GM18858 (cell line): Measurements from ENCODE around the gene NR3C1.

ENCODE experiments used
- ATAC-seq: cut with Tn5 transposase; IDR thresholded peaks from one replicate; pipeline ENCODE4 v1.9.1; 2021; ENCODE audit not compliant: unreplicated experiment

The NR3C1 gene

GRCh38 chr5:143372187-143372829, 31.2 kb downstream of the NR3C1 start:
- ATAC-seq, result no peak

GRCh38 chr5:143370440-143370839, 33.0 kb downstream of the NR3C1 start:
- no peak for ATAC-seq

DNA sequence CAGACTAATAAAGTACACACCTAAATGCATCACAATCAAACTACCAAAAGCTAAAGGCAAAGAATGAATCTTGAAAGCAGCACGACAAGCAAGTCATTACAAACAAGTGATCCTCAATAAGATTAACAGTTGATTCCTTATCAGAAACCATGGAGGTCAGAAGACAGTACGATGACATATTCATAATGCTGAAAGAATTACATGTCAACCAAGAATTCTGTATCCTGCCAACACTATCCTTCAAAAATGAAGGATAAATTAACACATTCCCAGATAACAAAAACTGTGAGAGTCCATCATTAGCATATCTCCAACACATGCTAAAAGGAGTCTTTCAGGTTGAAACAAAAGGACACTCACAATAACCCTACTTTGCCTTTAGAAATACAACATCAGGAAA, 39.4 kb downstream of the NR3C1 start:
- no peak for ATAC-seq

- no peak for ATAC-seq
Measured at GRCh38 chr5:143362664-143363227, 40.7 kb downstream of the NR3C1 start.

GRCh38 chr5:143361438-143361837, 42.0 kb downstream of the NR3C1 start:
- no peak for ATAC-seq

- no peak for ATAC-seq
Measured at GRCh38 chr5:143360755-143361154, 42.7 kb downstream of the NR3C1 start.

- peak; percentile 36 for ATAC-seq
Measured at GRCh38 chr5:143359869-143360268, 43.6 kb downstream of the NR3C1 start.

DNA sequence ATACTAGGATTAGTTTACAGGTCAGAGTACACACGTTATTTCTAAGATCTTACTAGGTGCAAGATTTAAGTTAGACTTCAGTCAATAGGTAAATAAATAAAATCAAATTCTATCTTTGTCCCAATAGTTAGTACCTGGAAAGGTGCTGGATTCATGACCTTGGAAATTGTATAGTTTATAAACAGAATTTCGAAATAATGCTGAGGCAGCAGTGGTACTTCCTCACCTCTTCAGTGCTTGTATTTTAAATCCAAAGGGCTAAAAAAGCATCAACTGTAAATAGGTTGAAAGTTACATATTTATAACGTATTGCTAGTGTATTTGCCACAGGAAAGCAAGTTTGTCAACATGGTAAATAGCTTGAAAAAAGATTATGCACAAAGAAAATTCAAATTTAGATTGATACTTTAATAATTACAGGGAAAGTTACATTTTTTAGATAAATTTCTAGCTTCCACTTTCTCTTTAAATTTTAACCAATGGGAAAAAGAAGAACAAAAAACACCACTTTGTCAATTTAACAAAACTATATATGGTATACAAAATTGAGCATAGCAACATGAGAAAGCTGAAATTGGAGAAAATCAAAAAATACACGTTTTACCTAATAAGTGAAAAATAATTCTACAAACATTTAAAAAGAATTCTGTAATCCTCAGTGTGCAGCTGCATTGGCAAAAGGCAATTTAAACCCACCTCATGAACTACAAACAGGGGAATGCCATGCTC, 46.5 kb downstream of the NR3C1 start:
- no peak for ATAC-seq

DNA sequence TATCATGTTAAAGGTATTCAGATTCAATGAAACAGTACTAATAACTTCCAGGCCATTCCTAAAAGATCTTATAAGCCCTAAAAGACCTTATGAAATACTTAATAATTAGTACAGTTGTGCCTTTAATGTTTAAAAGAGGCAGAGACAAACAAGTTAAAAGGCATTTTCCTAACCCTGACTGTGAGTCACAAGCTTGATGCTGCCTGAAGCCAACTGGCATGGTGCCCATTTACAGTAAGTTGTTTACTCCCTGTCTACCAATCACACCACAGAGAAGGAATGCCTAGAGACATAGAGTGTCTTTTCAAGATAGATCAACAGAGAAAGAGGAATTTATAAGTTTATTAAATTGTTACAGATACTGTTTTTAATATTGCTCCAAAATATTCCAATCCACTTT, 47.8 kb downstream of the NR3C1 start:
- no peak for ATAC-seq

DNA sequence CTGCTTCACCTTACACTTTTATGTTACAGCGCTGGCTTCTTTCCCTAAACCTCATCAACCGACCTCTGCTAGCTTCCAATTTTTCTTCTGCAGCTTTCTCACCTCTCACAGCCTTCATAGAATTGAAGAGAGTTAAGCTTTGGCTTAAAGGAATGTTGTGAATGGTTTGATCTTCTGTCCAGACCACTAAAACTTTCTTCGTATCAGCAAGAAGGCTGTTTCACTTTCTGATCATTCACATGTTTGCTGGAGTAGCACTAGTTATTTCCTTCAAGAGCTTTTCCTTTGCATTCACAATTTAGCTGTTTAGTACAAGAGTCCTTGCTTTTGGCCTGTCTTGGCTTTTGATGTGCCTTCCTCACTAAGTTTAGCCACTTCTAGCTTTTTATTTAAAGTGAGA, 49.5 kb downstream of the NR3C1 start:
- peak; percentile 34 for ATAC-seq

DNA sequence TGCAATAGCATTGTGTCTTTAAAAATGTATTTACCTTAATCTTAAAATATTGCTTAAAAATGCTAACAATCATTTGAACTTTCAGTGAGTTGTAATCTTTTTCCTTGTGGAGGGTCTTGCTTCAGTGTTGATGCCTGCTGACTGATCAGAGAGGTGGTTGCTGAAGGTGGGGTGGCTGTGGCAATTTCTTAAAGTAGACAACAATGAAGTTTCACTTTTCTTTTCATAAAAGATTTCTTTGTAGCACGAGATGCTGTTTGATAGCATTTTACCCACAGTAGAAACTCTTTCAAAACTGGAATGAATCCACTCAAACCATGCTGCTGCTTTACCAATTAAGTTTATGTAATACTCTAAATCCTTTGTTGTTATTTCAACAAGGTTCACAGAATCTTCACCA, 50.8 kb downstream of the NR3C1 start:
- ATAC-seq, result no peak

DNA sequence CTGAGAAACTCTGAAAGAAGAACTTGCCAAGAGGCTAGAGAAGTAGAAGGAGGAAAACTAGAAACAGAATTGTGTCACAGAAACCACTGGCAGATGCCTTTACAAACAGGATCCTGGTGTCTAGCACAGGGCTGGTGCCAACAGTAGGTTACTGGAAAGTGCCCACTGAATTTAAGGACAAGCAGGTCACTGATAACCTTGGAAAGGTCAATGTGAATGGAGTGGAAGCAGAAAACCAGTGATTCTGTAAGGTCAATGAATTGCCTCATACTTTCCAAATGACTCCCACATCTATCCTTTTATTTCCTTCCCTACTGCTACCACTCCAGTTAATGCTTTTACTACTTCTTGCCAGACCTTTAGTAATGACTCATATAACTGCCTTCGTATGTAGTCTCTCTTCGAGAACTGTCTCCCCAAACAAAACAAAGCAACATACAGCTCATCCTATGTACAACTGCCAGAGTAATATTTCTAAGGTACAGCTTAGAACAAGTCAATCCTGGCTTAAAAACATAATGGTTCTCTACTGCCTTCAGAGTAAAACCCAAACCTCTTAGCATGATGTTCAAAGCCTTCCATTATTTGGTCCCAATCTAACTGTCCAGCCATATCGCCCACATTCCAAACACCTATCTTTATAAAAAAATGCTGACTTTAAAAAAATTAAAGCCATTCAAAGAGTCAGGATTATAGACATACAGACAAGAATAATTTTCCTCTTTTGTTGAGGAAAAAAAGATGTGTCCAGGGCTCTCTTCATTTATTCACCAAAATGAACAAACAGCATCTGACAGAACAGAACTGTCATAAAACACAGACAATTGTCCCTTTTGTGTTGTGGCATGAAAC, 52.5 kb downstream of the NR3C1 start:
- ATAC-seq, result peak; percentile 48

- no peak for ATAC-seq
Measured at GRCh38 chr5:143350341-143350740, 53.1 kb downstream of the NR3C1 start.

DNA sequence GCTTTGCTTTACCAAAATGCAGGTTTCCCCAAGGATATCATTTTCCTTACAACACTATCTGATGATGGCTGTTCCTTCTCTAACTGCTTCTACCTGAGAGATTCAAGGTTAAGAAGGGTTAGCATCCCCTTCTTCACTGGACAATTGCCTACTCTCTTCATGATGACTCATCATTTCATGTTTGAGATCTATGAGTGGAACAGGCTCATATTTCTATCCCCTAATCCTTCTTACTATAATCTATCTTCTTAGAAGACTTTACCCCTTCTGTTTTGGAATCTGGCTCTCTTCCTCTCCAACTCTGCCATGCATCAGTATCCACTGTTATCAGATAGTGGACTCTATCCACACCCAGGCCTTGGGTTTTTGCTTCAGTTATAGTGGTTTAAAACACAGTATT, 54.3 kb downstream of the NR3C1 start:
- ATAC-seq, result no peak

DNA sequence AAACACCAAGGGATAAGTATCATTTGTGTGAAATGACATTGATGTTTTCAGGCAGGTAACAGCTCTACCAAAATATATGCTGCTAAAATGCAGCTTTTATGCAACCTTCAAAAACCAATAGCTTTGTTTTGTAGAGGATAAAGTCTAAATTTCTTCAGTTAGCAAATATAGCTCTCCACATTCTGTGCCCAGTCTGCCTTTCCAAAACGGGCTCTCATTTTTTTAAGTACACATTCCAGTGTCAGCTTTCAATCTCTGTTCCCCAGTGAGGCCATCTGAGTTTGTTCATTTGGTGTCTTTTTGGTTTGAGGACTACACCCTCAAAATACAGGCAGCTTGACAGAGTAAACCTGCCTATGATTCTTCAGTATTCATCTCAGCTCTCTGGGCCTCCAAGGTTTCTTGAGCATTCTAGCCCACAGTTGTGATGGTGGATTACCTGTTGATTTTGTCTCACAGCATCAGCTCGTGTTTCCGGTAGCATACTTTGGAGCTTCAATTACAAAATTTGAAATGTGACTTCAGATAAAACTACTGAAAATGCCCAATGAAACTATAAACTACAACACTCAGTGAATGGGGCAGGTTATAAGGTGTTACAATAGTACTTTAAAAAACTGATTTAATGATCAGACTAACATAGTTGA, 55.7 kb downstream of the NR3C1 start:
- ATAC-seq, result no peak

DNA sequence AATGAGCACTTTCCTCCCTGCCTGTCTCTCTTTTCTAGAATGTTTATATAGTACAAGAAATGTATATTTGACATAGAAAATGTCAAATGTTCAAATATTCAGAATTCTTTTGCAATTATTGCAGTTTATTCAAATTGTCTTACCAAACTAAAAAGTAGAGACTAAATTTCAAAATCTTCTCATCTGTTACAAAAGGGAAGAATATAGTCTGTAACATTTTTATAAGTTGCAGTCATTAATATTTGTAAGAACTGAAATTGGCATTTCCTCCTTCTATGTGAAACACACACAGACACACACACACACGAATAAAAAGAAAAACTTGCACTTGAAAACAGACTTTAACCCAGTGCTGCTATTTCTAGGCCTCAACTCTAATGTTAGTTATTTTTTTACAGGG, 56.4 kb downstream of the NR3C1 start:
- ATAC-seq, result no peak

- ATAC-seq, result no peak
Measured at GRCh38 chr5:143345671-143346440, 57.6 kb downstream of the NR3C1 start.

DNA sequence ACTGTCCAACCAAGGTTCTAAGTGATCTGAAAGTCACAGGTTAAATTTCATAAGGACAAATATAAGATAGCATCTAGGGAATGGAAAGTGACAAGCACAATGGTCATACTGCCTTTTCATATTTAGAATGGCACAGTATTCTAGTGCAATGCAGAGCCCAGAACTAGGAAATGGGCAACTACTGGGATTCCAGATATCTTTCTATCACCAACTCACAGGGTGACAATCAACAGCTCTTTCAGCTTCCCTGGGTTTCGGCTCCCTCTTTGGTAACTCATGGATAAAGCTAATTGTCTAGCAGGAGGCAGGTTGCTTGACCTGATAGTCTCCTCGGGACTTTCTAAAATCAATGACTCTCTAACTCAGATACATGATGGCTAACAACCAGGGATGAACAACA, 60.4 kb downstream of the NR3C1 start:
- ATAC-seq, result no peak

- ATAC-seq, result no peak
Measured at GRCh38 chr5:143342607-143343006, 60.9 kb downstream of the NR3C1 start.

- no peak for ATAC-seq
Measured at GRCh38 chr5:143341807-143342570, 61.5 kb downstream of the NR3C1 start.
